HG03103 (cell line): ENCODE measurements around the gene SUMO1.

Experiments used
- ATAC-seq: cut with Tn5 transposase; IDR thresholded peaks from one replicate; pipeline ENCODE4 v1.9.1; 2021; ENCODE audit warnings: low read depth; ENCODE audit not compliant: unreplicated experiment

Gene SUMO1

DNA sequence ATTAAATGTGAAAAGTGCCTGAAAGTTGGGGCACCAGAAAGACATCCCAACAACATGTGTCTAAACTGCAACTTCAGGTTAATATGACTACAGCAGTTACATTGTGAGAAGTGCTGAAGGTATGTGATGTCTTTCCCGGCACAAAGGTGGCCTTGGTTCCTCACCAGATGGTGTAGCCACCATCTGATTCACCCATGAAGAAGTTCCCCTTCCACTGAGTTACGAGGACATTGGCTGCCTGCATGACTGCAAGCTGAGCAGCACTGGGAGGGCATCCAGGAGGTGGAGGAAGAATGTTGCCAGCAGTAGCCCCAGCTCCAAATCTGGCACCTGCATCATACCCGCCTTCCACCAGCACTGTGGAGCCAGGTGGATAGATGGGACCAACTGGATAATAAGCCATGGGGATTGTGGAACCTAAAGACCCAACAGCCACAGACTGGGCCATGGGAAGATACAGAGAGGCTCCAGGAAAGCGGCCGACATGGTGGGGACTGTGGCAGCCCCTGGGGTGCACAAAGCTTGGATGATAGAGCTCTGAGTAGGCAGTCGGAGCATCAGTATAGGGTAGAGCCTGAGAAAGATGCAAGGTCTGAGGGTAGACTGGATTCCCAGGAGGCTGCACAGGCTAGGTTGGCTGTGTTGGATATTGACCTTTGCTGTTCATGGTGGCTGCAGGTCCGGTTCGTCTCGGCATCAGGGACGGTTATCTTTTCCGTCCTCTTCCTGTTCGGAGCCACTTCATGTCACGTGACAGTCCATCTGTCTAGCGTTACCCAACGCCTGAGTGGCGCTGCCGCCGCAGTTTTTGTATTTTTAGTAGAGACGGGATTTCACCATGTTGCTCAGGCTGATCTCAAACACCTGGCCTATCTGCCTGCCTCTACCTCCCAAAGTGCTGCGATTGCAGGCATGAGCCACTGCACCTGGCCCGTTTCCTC lies 36.9 kb downstream of the SUMO1 start:
- ATAC-seq = no peak

GRCh38 chr2:202196727-202197126 lies 41.7 kb downstream of the SUMO1 start:
- no peak for ATAC-seq

- no peak for ATAC-seq
These were observed 44.0 kb downstream of the SUMO1 start for GRCh38 chr2:202194418-202194817.

DNA sequence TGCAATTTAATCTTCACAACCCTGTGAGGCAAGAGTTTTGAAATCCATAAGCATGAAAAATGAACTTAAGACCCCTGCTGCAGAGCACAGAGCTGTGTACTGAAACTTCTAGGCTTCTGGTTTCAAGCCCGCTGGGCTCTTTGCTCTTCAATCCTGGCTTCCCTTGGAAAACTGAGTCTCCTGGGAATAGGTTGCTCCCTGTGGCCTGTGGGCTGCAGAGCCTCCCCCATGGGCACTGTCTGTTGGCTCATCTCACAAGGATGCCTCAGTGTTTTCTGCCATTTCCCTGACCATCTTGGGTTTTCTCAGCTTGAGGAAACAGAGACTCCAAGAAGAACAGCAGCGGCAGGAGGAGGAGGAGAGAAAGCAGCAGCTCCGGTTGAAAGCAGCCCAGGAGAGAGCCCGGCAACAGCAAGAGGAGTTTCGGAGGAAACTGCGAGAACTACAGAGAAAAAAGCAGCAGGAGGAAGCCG lies 44.5 kb downstream of the SUMO1 start:
- ATAC-seq = no peak

DNA sequence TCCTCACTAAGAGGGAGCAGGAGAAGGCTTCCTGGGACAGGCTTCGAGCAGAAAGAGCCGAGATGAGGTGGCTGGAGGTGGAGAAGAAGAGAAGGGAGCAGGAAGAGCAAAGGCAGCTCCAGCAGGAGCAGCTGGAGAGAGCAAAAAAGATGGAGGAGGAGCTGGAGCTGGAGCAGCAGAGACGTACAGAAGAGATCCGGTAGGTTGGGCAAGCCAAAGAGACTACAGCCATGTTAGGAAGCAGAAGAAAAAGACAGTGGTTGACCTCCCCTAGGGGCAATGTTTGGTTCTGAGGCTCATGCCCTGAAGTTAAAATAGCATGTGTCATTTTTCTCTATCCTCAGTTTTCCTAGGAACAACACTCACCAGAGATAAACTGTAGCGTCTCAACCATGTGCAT lies 45.1 kb downstream of the SUMO1 start:
- no peak for ATAC-seq

DNA sequence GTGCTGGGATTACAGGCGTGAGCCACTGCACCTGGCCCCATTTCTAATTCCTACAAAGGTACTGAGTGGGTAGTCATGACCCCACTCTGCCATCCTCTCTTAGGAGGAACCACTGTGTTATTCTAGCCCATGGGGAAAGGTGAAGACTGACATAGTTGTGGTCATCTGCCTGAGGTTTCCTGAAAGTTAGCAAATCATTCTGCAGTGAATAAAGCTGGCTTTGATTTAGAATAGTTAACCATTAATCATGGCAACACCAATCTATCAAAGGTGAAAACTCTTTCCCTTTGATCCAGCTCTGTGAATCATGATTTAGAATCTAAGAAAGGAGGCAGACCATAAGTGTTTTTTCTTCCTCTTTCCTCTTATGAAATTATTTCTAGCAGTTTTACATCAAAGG lies 50.8 kb downstream of the SUMO1 start:
- no peak for ATAC-seq

DNA sequence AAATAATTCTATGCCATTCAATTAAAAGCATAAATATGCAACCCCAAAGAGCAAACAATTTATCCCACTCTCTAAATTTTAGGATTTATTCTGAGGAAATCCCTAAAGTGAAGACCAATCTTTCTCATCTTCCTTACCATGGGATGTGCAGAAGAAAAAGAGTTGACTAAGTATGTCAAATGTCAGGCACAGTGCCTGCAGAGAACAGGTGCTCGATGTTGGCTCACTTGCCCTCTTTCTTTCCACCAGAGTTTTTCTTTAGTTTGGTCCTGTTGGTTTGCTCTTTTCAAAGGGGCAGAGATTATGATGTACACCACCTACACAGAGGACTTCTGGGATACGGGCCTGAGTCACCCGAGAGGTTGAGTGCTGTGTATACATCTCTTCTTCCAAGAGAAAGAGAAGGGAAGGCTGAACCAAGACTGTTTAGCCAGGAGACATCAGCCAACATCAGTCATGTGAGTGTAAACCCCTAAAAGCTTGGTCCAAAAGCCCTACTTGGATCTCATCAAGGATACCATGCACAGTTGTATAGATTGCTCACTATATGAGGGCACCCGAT lies 51.7 kb downstream of the SUMO1 start:
- no peak for ATAC-seq

GRCh38 chr2:202185156-202185555 lies 53.2 kb downstream of the SUMO1 start:
- no peak for ATAC-seq

- no peak for ATAC-seq
These were observed 53.8 kb downstream of the SUMO1 start for GRCh38 chr2:202184557-202184956.

DNA sequence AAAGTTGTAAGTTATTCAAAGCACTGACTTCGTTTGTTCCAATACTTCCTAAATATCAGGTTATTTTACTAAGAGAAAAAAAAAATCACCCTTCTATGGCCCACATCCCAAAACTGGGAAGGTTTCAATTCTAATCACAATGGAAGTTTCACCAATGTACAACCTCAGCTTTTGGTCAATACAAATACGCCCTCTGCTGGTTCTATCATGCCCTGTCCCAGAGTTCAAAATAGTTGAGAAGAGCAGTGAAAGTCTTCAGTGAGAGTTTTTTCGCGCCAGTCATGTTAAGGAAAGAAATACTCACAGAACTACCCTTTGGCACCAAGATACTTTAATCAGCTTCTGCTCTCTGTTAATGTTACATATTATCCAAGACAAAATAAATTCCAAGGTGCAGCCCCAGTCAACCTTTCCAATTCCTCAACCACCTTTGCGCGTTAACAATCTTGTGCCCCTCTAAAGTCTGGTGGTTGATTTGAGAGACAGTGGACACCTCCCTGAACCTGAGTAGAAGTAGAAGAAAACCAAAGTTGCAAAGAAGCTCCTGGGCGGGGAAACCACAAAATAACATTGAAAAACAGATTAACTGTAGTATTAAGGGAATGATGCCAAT lies 59.9 kb downstream of the SUMO1 start:
- ATAC-seq = no peak

- no peak for ATAC-seq
These were observed 65.8 kb downstream of the SUMO1 start for GRCh38 chr2:202172439-202173211.

DNA sequence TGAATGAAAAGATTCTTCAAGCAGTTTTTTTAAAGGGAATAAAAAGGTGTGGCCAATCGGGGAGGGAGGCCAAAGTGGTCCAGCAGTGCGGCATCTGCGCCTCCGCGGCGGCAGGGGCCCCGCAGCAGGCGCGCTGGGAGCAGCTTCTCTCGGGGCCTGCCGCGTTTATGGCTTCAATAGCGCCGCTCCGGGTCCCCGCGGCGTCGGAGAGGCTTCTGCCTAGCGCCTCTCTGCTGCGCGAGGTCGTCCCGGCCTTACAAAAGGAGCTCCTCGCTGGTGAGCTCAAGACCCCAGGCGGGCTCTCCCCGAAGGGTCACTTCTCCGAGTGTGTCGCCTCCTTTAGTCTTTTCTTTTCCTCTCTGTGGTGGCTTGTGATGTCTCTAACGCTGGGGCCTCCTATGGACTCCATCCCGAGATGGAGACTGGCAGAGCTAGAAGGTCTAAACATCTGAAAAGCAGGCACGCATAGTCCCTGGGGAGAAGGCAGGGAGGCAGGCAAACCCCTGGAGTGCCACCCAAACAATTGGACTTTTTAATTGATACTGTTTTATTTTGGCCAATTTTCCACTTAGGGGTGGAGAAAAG lies 67.1 kb downstream of the SUMO1 start:
- ATAC-seq = no peak

DNA sequence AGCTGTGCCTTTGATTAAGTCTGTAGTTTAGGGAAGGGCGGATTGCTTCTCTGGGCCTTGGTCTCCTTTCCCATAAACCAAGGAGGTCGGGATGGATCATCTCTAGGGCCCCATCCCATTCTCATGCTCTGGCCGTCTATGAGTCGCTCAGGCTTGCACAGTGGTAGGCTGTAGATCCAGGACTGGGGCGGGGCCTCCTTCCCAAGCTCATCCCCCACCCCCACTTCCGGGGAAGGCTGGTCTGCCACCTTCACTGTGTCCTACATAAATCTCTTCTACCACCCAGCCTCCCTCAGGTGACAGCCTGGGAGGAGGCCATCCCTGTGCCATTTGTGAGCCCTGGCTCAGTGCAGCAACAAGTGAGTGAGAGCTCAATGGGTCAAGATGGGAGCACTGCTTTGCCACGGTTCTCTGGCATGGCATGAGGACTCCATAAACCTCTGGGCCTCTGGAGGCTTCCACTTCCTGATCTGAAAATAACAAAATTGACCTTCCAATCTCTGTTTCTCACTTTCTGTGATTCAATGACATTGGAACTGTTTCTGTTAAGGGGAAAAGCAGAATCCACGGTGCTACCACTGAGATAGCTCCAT lies 68.5 kb downstream of the SUMO1 start:
- no peak for ATAC-seq

- ATAC-seq = no peak
These were observed 69.3 kb downstream of the SUMO1 start for GRCh38 chr2:202169131-202169530.

GRCh38 chr2:202165945-202166344 lies 72.5 kb downstream of the SUMO1 start:
- ATAC-seq = no peak

DNA sequence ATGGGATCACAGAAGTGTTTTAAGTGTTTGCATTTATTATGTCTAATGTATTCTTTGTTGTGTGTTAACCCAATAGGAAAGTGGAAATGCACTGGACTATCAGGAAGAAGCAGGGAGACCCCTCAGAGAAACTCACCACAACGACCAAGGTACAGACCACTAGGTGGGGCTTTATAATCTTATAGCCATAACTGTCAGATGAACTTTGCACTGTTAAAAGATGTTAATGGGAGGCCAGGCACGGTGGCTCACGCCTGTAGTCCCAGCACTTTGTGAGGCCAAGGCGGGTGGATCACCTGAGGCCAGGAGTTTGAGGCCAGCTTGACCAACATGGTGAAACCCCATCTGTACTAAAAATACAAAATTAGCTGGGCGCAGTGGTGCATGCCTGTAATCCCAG lies 73.2 kb downstream of the SUMO1 start:
- ATAC-seq = no peak

DNA sequence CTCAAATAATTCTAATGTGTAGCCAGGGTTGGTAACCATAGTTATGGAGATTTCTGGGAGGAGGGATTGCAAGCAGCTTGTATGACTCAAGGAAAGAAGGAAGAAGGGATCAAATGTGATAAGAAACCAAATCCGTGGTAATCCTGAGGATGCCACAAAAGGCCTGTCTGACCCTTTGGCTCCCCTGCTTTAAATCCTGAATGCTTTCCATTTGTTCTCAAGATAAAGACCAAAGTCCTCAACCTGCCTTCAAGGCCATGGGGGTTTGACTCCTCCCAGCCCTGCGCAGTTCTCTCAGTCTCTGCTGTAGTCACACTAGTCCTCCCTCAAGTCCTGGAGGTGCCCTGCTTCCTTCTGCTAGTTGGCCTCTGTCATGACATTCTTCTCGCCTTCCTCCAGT lies 74.0 kb downstream of the SUMO1 start:
- no peak for ATAC-seq

- no peak for ATAC-seq
These were observed 77.1 kb downstream of the SUMO1 start for GRCh38 chr2:202161151-202161835.

- ATAC-seq = no peak
These were observed 79.6 kb downstream of the SUMO1 start for GRCh38 chr2:202158796-202159195.
